G401 (cell line): Measurements from ENCODE around the gene NFATC2. TPM values are rescaled to one million over a fixed set of nuclear protein-coding genes. Genes with fewer than 3 reads are reported as not detected.
"Not testable (repeated sequence)": the region's sequence is repeated elsewhere in the genome, so short reads cannot be mapped to it uniquely, and the experiment has no call there.

ENCODE experiments used
- DNase-seq: peaks from one replicate; pipeline ENCODE4 v3.0.0-alpha.2; 2015; ENCODE audit warnings: low spot score
- in situ Hi-C: cut with HindIII; loops from 2 replicates; pipeline ENCODE4 v1.10.0; 2016; ENCODE audit warnings: low sequenced_read_pairs, mixed read lengths
- total RNA-seq: library from RNA; depleted of rRNA; stranded (reverse); fragments of >200 nt; shearing (Covaris generic); gene quantifications from 2 replicates; pipeline ENCODE4 v1.2.3, GENCODE V29; 2014

NFATC2 gene
- total RNA-seq, 1 experiment from 2014 or later: 0.95 TPM

- peak; percentile 59 for DNase-seq
- in situ Hi-C loops: no loop called here
Observed at GRCh38 chr20:51462566-51463276, 79.8 kb downstream of the NFATC2 start.

- in situ Hi-C loops, DNase-seq: not testable (repeated sequence)
Observed at GRCh38 chr20:51461846-51462245, 80.7 kb downstream of the NFATC2 start.

GRCh38 chr20:51461306-51461705 is 81.2 kb downstream of the NFATC2 start:
- in situ Hi-C loops: no loop called here
- DNase-seq: no peak

- DNase-seq: no peak
- in situ Hi-C loops: no loop called here
Observed at GRCh38 chr20:51460569-51461265, 81.8 kb downstream of the NFATC2 start.

GRCh38 chr20:51460163-51460562 is 82.4 kb downstream of the NFATC2 start:
- DNase-seq: no peak
- in situ Hi-C loops: no loop called here

- DNase-seq: no peak
- in situ Hi-C loops: no loop called here
Observed at GRCh38 chr20:51458751-51459439, 83.6 kb downstream of the NFATC2 start.

- DNase-seq: no peak
- in situ Hi-C loops: no loop called here
Observed at GRCh38 chr20:51457533-51457932, 85.0 kb downstream of the NFATC2 start.

- DNase-seq: peak; percentile 90
- in situ Hi-C loops: no loop called here
Observed at GRCh38 chr20:51456511-51457509, 85.7 kb downstream of the NFATC2 start.

GRCh38 chr20:51454250-51454865 is 88.2 kb downstream of the NFATC2 start:
- in situ Hi-C loops: no loop called here
- no peak for DNase-seq

GRCh38 chr20:51452734-51453365 is 89.7 kb downstream of the NFATC2 start:
- no peak for DNase-seq
- in situ Hi-C loops: no loop called here

- no peak for DNase-seq
- in situ Hi-C loops: no loop called here
Observed at GRCh38 chr20:51452091-51452613, 90.4 kb downstream of the NFATC2 start.

GRCh38 chr20:51451484-51451883 is 91.0 kb downstream of the NFATC2 start:
- in situ Hi-C loops: no loop called here

GRCh38 chr20:51450984-51451383 is 91.5 kb downstream of the NFATC2 start:
- DNase-seq: no peak
- in situ Hi-C loops: no loop called here

More at GRCh38 chr20:51451484-51451883, 91.0 kb downstream of the NFATC2 start:
- no peak for DNase-seq

GRCh38 chr20:51450221-51450712 is 92.3 kb downstream of the NFATC2 start:
- no peak for DNase-seq
- in situ Hi-C loops: no loop called here

- DNase-seq: no peak
- in situ Hi-C loops: no loop called here
Observed at GRCh38 chr20:51449498-51450220, 92.9 kb downstream of the NFATC2 start.

- no peak for DNase-seq
- in situ Hi-C loops: no loop called here
Observed at GRCh38 chr20:51447765-51448148, 94.8 kb downstream of the NFATC2 start.

GRCh38 chr20:51447097-51447764 is 95.3 kb downstream of the NFATC2 start:
- peak; percentile 41 for DNase-seq
- in situ Hi-C loops: no loop called here
